Activated T-cell treated with anti-CD3 and anti-CD28 coated beads, Interleukin-2, amount 50 U/mL, for 4 hours (primary cell): ENCODE results near the gene PPM1A. TPM values are rescaled to one million over a fixed set of nuclear protein-coding genes. Genes with fewer than 3 reads are reported as not detected.

Source experiments
- ATAC-seq, 2 donors: fragments of 200-7000 bp; cut with Tn5 transposase; one replicate each; pipeline ENCODE4 v1.10.0; 2021
- DNase-seq: peaks from one replicate; pipeline ENCODE4 v3.0.0-alpha.2; 2020
- H3K27me3 Mint-ChIP-seq: one replicate; pipeline ENCODE4 v1.8.0; 2021; ENCODE audit warnings: low read depth, mixed read lengths
- H3K36me3 Mint-ChIP-seq: one replicate; pipeline ENCODE4 v1.8.0; 2022; ENCODE audit warnings: mixed read lengths; ENCODE audit not compliant: insufficient read depth
- H3K4me1 Mint-ChIP-seq: one replicate; pipeline ENCODE4 v1.8.0; 2021; ENCODE audit warnings: low read depth, mixed read lengths
- H3K4me3 Mint-ChIP-seq: one replicate; pipeline ENCODE4 v1.8.0; 2021; ENCODE audit warnings: mild to moderate bottlenecking, moderate library complexity, mixed read lengths
- H3K9me3 Mint-ChIP-seq: one replicate; pipeline ENCODE4 v1.8.0; 2021; ENCODE audit warnings: mixed read lengths
- total RNA-seq, 3 donors: library from RNA; stranded (reverse); gene quantifications; one replicate each; pipeline ENCODE4 v1.2.1, GENCODE V29; 2021

Gene PPM1A
- total RNA-seq, 3 donors from 2014 or later = 39.3 to 40.4 (median 40.0) TPM

GRCh38 chr14:60331201-60332045 is 82.4 kb downstream of the PPM1A start:
- peaks cover 28% of the 10 kb centered on the region for H3K4me1 Mint-ChIP-seq
- H3K9me3 Mint-ChIP-seq = no peaks in the 10 kb centered on the region
- ATAC-seq (peak; percentile 80 to 81), DNase-seq (peak; percentile 76)
- H3K36me3 Mint-ChIP-seq = no peaks in the 10 kb centered on the region
- peaks cover 38% of the 10 kb centered on the region for H3K27me3 Mint-ChIP-seq
- H3K4me3 Mint-ChIP-seq = peak overlapping the region; percentile 95

- Mint-ChIP-seq H3K36me3 (no peaks in the 10 kb centered on the region), H3K4me1 (peaks cover 28% of the 10 kb centered on the region), H3K9me3 (no peaks in the 10 kb centered on the region), H3K4me3 (peak overlapping the region; percentile 95), H3K27me3 (peaks cover 44% of the 10 kb centered on the region)
- DNase-seq (no peak), ATAC-seq (no peak)
Measured at GRCh38 chr14:60332046-60332399, 83.0 kb downstream of the PPM1A start.

GRCh38 chr14:60332869-60333268 is 83.8 kb downstream of the PPM1A start:
- no peak for DNase-seq
- ATAC-seq = no peak
- peaks cover 24% of the 10 kb centered on the region for H3K4me1 Mint-ChIP-seq
- no peaks in the 10 kb centered on the region for H3K9me3 Mint-ChIP-seq
- peaks cover 46% of the 10 kb centered on the region for H3K27me3 Mint-ChIP-seq
- H3K36me3 Mint-ChIP-seq = no peaks in the 10 kb centered on the region
- H3K4me3 Mint-ChIP-seq = no peak overlapping the region

- no peak for DNase-seq
- no peak for ATAC-seq
- Mint-ChIP-seq H3K36me3 (no peaks in the 10 kb centered on the region), H3K27me3 (peaks cover 34% of the 10 kb centered on the region), H3K4me1 (no peaks in the 10 kb centered on the region), H3K9me3 (no peaks in the 10 kb centered on the region), H3K4me3 (no peak overlapping the region)
Measured at GRCh38 chr14:60339571-60339970, 90.5 kb downstream of the PPM1A start.

- Mint-ChIP-seq H3K4me3 (no peak overlapping the region), H3K4me1 (no peaks in the 10 kb centered on the region), H3K36me3 (no peaks in the 10 kb centered on the region), H3K27me3 (peaks cover 9% of the 10 kb centered on the region), H3K9me3 (no peaks in the 10 kb centered on the region)
- DNase-seq (no peak), ATAC-seq (no peak)
Measured at GRCh38 chr14:60343571-60344071, 94.6 kb downstream of the PPM1A start.

- H3K4me3 Mint-ChIP-seq = no peak overlapping the region
- no peak for DNase-seq
- ATAC-seq = no peak
- no peaks in the 10 kb centered on the region for H3K36me3 Mint-ChIP-seq
- no peaks in the 10 kb centered on the region for H3K4me1 Mint-ChIP-seq
- H3K9me3 Mint-ChIP-seq = no peaks in the 10 kb centered on the region
- H3K27me3 Mint-ChIP-seq = peaks cover 8% of the 10 kb centered on the region
Measured at GRCh38 chr14:60344751-60345150, 95.7 kb downstream of the PPM1A start.

GRCh38 chr14:60346706-60347105 is 97.7 kb downstream of the PPM1A start:
- DNase-seq (no peak), ATAC-seq (no peak)
- no peak overlapping the region for H3K4me3 Mint-ChIP-seq
- no peaks in the 10 kb centered on the region for H3K36me3 Mint-ChIP-seq
- H3K4me1 Mint-ChIP-seq = no peaks in the 10 kb centered on the region
- H3K9me3 Mint-ChIP-seq = no peaks in the 10 kb centered on the region
- H3K27me3 Mint-ChIP-seq = peaks cover 11% of the 10 kb centered on the region

- Mint-ChIP-seq H3K4me1 (no peaks in the 10 kb centered on the region), H3K4me3 (no peak overlapping the region), H3K9me3 (no peaks in the 10 kb centered on the region), H3K36me3 (no peaks in the 10 kb centered on the region), H3K27me3 (peaks cover 11% of the 10 kb centered on the region)
- DNase-seq (no peak), ATAC-seq (no peak)
Measured at GRCh38 chr14:60348211-60348610, 99.2 kb downstream of the PPM1A start.

Other genes with a start within 250 kb of the PPM1A start
- 10 to 100 TPM; 43.3 to 45.5 (median 44.1) TPM for gene PCNX4, start 157.3 kb upstream of the PPM1A start, total RNA-seq
- gene DHRS7, start 83.8 kb upstream of the PPM1A start, total RNA-seq = 10 to 100 TPM; 30.1 to 41.7 (median 35.2) TPM
- gene C14orf39, start 236.8 kb downstream of the PPM1A start, total RNA-seq = not detected